Ovary (tissue), 3 donors: ENCODE results near the gene ZC4H2.

ENCODE experiments used
- EP300 ChIP-seq: sonication (generic); formaldehyde crosslinking; IDR thresholded peaks from one replicate; pipeline ENCODE4 v1.6.1; 2017; ENCODE audit warnings: antibody characterized with exemption
- POLR2A ChIP-seq: fragments of 450-650 bp; IDR thresholded peaks from one replicate; pipeline ENCODE4 v1.6.1; 2017; ENCODE audit warnings: antibody characterized with exemption, mild to moderate bottlenecking, moderate library complexity
- TF ChIP-seq, protein P1 (sequence below), 3 donors: fragments of 450-650 bp in 2 of 3; fragments of 200-600 bp in 1 of 3; IDR thresholded peaks; one replicate each; pipeline versions ENCODE4 v1.5.1 to v1.8.0; 2016 to 2022; ENCODE audit warnings: antibody characterized with exemption in 3 of 3, mild to moderate bottlenecking in 1 of 3
- donor health status: DM: no; HTN: no; CAD: no.

- TF ChIP-seq POLR2A (no peak), EP300 (no peak)
- TF ChIP-seq, protein P1, sequence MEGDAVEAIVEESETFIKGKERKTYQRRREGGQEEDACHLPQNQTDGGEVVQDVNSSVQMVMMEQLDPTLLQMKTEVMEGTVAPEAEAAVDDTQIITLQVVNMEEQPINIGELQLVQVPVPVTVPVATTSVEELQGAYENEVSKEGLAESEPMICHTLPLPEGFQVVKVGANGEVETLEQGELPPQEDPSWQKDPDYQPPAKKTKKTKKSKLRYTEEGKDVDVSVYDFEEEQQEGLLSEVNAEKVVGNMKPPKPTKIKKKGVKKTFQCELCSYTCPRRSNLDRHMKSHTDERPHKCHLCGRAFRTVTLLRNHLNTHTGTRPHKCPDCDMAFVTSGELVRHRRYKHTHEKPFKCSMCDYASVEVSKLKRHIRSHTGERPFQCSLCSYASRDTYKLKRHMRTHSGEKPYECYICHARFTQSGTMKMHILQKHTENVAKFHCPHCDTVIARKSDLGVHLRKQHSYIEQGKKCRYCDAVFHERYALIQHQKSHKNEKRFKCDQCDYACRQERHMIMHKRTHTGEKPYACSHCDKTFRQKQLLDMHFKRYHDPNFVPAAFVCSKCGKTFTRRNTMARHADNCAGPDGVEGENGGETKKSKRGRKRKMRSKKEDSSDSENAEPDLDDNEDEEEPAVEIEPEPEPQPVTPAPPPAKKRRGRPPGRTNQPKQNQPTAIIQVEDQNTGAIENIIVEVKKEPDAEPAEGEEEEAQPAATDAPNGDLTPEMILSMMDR (IDR thresholded peaks at IDR 0.05) = no peak
Observed at GRCh38 chrX:64975989-64976672, at the start of gene ZC4H2.
